Smooth muscle cell (in vitro differentiated cells): Measurements from ENCODE around the gene LUZP1. TPM values are rescaled to one million over a fixed set of nuclear protein-coding genes. Genes with fewer than 3 reads are reported as not detected.

ENCODE experiments used
- DNase-seq: peaks from one replicate; lab custom pipeline; 2025; ENCODE audit not compliant: unreplicated experiment; lab: John Stamatoyannopoulos, UW
- H2AFZ ChIP-seq: fragments of 200-600 bp; sonication (generic); 2 replicates; pipeline ENCODE4 v1.6.0; 2016; ENCODE audit warnings: antibody characterized with exemption, low read depth, mild to moderate bottlenecking
- H3F3A ChIP-seq: fragments of 200-600 bp; sonication (generic); 2 replicates; pipeline ENCODE4 v1.6.0; 2017; ENCODE audit warnings: antibody characterized with exemption, low read depth
- H3K27ac ChIP-seq: fragments of 200-600 bp; sonication (generic); 2 replicates; pipeline ENCODE4 v1.5.1; 2016; ENCODE audit warnings: low read depth, mild to moderate bottlenecking
- H3K27me3 ChIP-seq: fragments of 200-600 bp; sonication (generic); 2 replicates; pipeline ENCODE4 v1.6.1; 2016; ENCODE audit warnings: low read depth, mild to moderate bottlenecking
- H3K36me3 ChIP-seq: fragments of 200-600 bp; sonication (generic); 2 replicates; pipeline ENCODE4 v1.5.1; 2016; ENCODE audit warnings: low read depth
- H3K4me1 ChIP-seq: fragments of 200-600 bp; sonication (generic); 2 replicates; pipeline ENCODE4 v1.5.1; 2016; ENCODE audit warnings: low read depth
- H3K4me2 ChIP-seq: fragments of 200-600 bp; sonication (generic); 2 replicates; pipeline ENCODE4 v1.6.0; 2016; ENCODE audit warnings: mild to moderate bottlenecking
- H3K4me3 ChIP-seq: fragments of 200-600 bp; sonication (generic); 2 replicates; pipeline ENCODE4 v1.5.1; 2016; ENCODE audit warnings: mild to moderate bottlenecking
- H3K79me2 ChIP-seq: fragments of 200-600 bp; sonication (generic); 2 replicates; pipeline ENCODE4 v1.6.0; 2016; ENCODE audit warnings: low read depth, mild to moderate bottlenecking
- H3K9ac ChIP-seq: fragments of 200-600 bp; sonication (generic); 2 replicates; pipeline ENCODE4 v1.6.0; 2016; ENCODE audit warnings: low read depth
- H3K9me3 ChIP-seq: fragments of 200-600 bp; sonication (generic); replicated peaks from 2 replicates; pipeline ENCODE4 v1.5.1; 2016; ENCODE audit warnings: low read depth
- H4K20me1 ChIP-seq: fragments of 200-600 bp; sonication (generic); 2 replicates; pipeline ENCODE4 v1.6.0; 2016; ENCODE audit warnings: low read depth
- CTCF ChIP-seq: fragments of 200-600 bp; sonication (generic); IDR thresholded peaks from 2 replicates; pipeline ENCODE4 v1.5.1; 2017; ENCODE audit warnings: borderline replicate concordance, mild to moderate bottlenecking, antibody characterized with exemption; ENCODE audit not compliant: insufficient read depth, poor library complexity, severe bottlenecking
- WGBS: methylation state at CpG from one replicate; pipeline ENCODE4 v1.1.7; 2016; ENCODE audit warnings: low lambda C conversion rate; 5-methylcytosine and 5-hydroxymethylcytosine counted together
- polyA plus RNA-seq: library from polyadenylated mRNA; unstranded; fragments of >200 nt; fragmentation: Nextera tagmentation; extraction: Ambion mirVana; gene quantifications from 2 replicates; pipeline ENCODE4 v1.2.1, GENCODE V29; 2016
- total RNA-seq: library from RNA; depleted of rRNA; stranded (reverse); fragments of >200 nt; gene quantifications from 2 replicates; pipeline ENCODE4 v1.2.3, GENCODE V29; 2014

The LUZP1 gene
- total and polyA plus RNA-seq, 2 experiments from 2014 or later, result 29.2 to 39.2 TPM

- Histone ChIP-seq H3K27me3 (no peaks in the 10 kb centered on the region), H3K4me2 (no peak overlapping the region), H3K27ac (no peak overlapping the region), H3K9ac (no peak overlapping the region), H3F3A (peaks cover 8% of the 10 kb centered on the region), H3K9me3 (no peaks in the 10 kb centered on the region), H3K4me1 (peaks cover 27% of the 10 kb centered on the region), H3K79me2 (peaks cover 97% of the 10 kb centered on the region), H3K4me3 (no peak overlapping the region), H2AFZ (no peak overlapping the region), H3K36me3 (no peaks in the 10 kb centered on the region), H4K20me1 (peaks cover 100% of the 10 kb centered on the region)
- no peak for DNase-seq
- WGBS, result 95% methylated on average over 4 of the region's 4 CpGs
- TF ChIP-seq CTCF, result no peak
These were observed 43.2 kb downstream of the LUZP1 start for GRCh38 chr1:23125489-23125888.

GRCh38 chr1:23124259-23125026, 44.2 kb downstream of the LUZP1 start:
- peaks cover 100% of the 10 kb centered on the region for H4K20me1 ChIP-seq
- no peak overlapping the region for H3K9ac ChIP-seq
- H3K4me1 ChIP-seq, result peaks cover 24% of the 10 kb centered on the region

GRCh38 chr1:23123528-23123927, 45.1 kb downstream of the LUZP1 start:
- H3K27me3 ChIP-seq, result no peaks in the 10 kb centered on the region
- no peaks in the 10 kb centered on the region for H3K9me3 ChIP-seq
- H4K20me1 ChIP-seq, result peaks cover 100% of the 10 kb centered on the region
- no peaks in the 10 kb centered on the region for H3K36me3 ChIP-seq
- peaks cover 24% of the 10 kb centered on the region for H3K4me1 ChIP-seq
- H2AFZ ChIP-seq, result no peak overlapping the region
- no peak overlapping the region for H3K4me3 ChIP-seq
- no peak overlapping the region for H3K27ac ChIP-seq
- H3K79me2 ChIP-seq, result peaks cover 97% of the 10 kb centered on the region
- H3F3A ChIP-seq, result peaks cover 8% of the 10 kb centered on the region
- TF ChIP-seq CTCF, result no peak
- no peak overlapping the region for H3K9ac ChIP-seq
- no peak for DNase-seq
- H3K4me2 ChIP-seq, result no peak overlapping the region

More at GRCh38 chr1:23124259-23125026, 44.2 kb downstream of the LUZP1 start:
- H3F3A ChIP-seq, result peaks cover 8% of the 10 kb centered on the region
- no peak overlapping the region for H3K27ac ChIP-seq
- 97% methylated on average over 4 of the region's 4 CpGs for WGBS
- TF ChIP-seq CTCF, result no peak
- no peaks in the 10 kb centered on the region for H3K27me3 ChIP-seq
- H3K36me3 ChIP-seq, result no peaks in the 10 kb centered on the region
- peaks cover 97% of the 10 kb centered on the region for H3K79me2 ChIP-seq
- H3K9me3 ChIP-seq, result no peaks in the 10 kb centered on the region
- no peak for DNase-seq
- no peak overlapping the region for H2AFZ ChIP-seq
- no peak overlapping the region for H3K4me2 ChIP-seq
- no peak overlapping the region for H3K4me3 ChIP-seq

- Histone ChIP-seq H3K27ac (no peak overlapping the region), H3K9ac (no peak overlapping the region), H3K79me2 (peaks cover 97% of the 10 kb centered on the region)
These were observed 45.9 kb downstream of the LUZP1 start for GRCh38 chr1:23122796-23123195.

More at GRCh38 chr1:23122796-23123195, 45.9 kb downstream of the LUZP1 start:
- no peak for TF ChIP-seq CTCF
- Histone ChIP-seq H3K36me3 (no peaks in the 10 kb centered on the region), H3K27me3 (no peaks in the 10 kb centered on the region), H3K4me1 (peaks cover 24% of the 10 kb centered on the region), H3F3A (peaks cover 8% of the 10 kb centered on the region), H3K4me2 (peak overlapping the region; percentile 71), H2AFZ (no peak overlapping the region), H4K20me1 (peaks cover 100% of the 10 kb centered on the region), H3K9me3 (no peaks in the 10 kb centered on the region), H3K4me3 (no peak overlapping the region)
- DNase-seq, result no peak
- 77% methylated on average over 4 of the region's 4 CpGs for WGBS
